GM19193 (cell line): ENCODE data around the gene MBD1.

Experiments
- POLR2A ChIP-seq: IDR thresholded peaks from 4 replicates; pipeline ENCODE4 v1.6.1; 2011; ENCODE audit not compliant: insufficient read depth, insufficient read length; ENCODE audit errors: extremely low read depth

MBD1 gene

GRCh38 chr18:50232419-50232818, 48.9 kb downstream of the MBD1 start:
- TF ChIP-seq POLR2A: no peak

- TF ChIP-seq POLR2A: no peak
These were observed 49.7 kb downstream of the MBD1 start for GRCh38 chr18:50231621-50232020.
